Measurements from ENCODE around the gene ZC3H7B. TPM values are rescaled to one million over a fixed set of nuclear protein-coding genes. Genes with fewer than 3 reads are reported as not detected.
A peak's percentile ranks its signal among the peaks of the same experiment; 100 is the strongest.

The ZC3H7B gene
- total RNA-seq, 1 experiment from 2014 or later: 55.8 TPM

- in situ Hi-C loops (cut with HindIII; ENCODE audit: low pct_unique_long_range_greater_than_20kb, low sequenced_read_pairs): no loop called here
- no peak for DNase-seq (ENCODE audit: low read depth, low spot score)
Measured at GRCh38 chr22:41362615-41363014, 61.3 kb downstream of the ZC3H7B start.

- no peak for DNase-seq (ENCODE audit: low read depth, low spot score)
- in situ Hi-C loops (cut with HindIII; ENCODE audit: low pct_unique_long_range_greater_than_20kb, low sequenced_read_pairs): no loop called here
Measured at GRCh38 chr22:41364233-41364632, 62.9 kb downstream of the ZC3H7B start.

- in situ Hi-C loops (cut with HindIII; ENCODE audit: low pct_unique_long_range_greater_than_20kb, low sequenced_read_pairs): no loop called here
Measured at GRCh38 chr22:41364955-41365354, 63.6 kb downstream of the ZC3H7B start.

GRCh38 chr22:41365425-41365824 is 64.1 kb downstream of the ZC3H7B start:
- in situ Hi-C loops (cut with HindIII; ENCODE audit: low pct_unique_long_range_greater_than_20kb, low sequenced_read_pairs): no loop called here
- no peak for DNase-seq (ENCODE audit: low read depth, low spot score)

More at GRCh38 chr22:41364955-41365354, 63.6 kb downstream of the ZC3H7B start:
- DNase-seq (ENCODE audit: low read depth, low spot score): no peak

- in situ Hi-C loops (cut with HindIII; ENCODE audit: low pct_unique_long_range_greater_than_20kb, low sequenced_read_pairs): no loop called here
- DNase-seq (ENCODE audit: low read depth, low spot score): no peak
Measured at GRCh38 chr22:41366323-41367029, 65.2 kb downstream of the ZC3H7B start.

GRCh38 chr22:41367039-41367679 is 65.8 kb downstream of the ZC3H7B start:
- in situ Hi-C loops (cut with HindIII; ENCODE audit: low pct_unique_long_range_greater_than_20kb, low sequenced_read_pairs): no loop called here
- peak; percentile 67 for DNase-seq (ENCODE audit: low read depth, low spot score)

- DNase-seq (ENCODE audit: low read depth, low spot score): no peak
- in situ Hi-C loops (cut with HindIII; ENCODE audit: low pct_unique_long_range_greater_than_20kb, low sequenced_read_pairs): no loop called here
Measured at GRCh38 chr22:41367680-41368542, 66.6 kb downstream of the ZC3H7B start.

GRCh38 chr22:41368543-41369423 is 67.5 kb downstream of the ZC3H7B start:
- DNase-seq (ENCODE audit: low read depth, low spot score): no peak
- in situ Hi-C loops (cut with HindIII; ENCODE audit: low pct_unique_long_range_greater_than_20kb, low sequenced_read_pairs): no loop called here

GRCh38 chr22:41369424-41369745 is 68.1 kb downstream of the ZC3H7B start:
- in situ Hi-C loops (cut with HindIII; ENCODE audit: low pct_unique_long_range_greater_than_20kb, low sequenced_read_pairs): no loop called here

GRCh38 chr22:41369837-41370236 is 68.5 kb downstream of the ZC3H7B start:
- no peak for DNase-seq (ENCODE audit: low read depth, low spot score)
- in situ Hi-C loops (cut with HindIII; ENCODE audit: low pct_unique_long_range_greater_than_20kb, low sequenced_read_pairs): no loop called here

More at GRCh38 chr22:41369424-41369745, 68.1 kb downstream of the ZC3H7B start:
- DNase-seq (ENCODE audit: low read depth, low spot score): no peak

- no peak for DNase-seq (ENCODE audit: low read depth, low spot score)
- in situ Hi-C loops (cut with HindIII; ENCODE audit: low pct_unique_long_range_greater_than_20kb, low sequenced_read_pairs): no loop called here
Measured at GRCh38 chr22:41377846-41378245, 76.5 kb downstream of the ZC3H7B start.

- no peak for DNase-seq (ENCODE audit: low read depth, low spot score)
- in situ Hi-C loops (cut with HindIII; ENCODE audit: low pct_unique_long_range_greater_than_20kb, low sequenced_read_pairs): no loop called here
Measured at GRCh38 chr22:41380993-41381328, 79.6 kb downstream of the ZC3H7B start.

- in situ Hi-C loops (cut with HindIII; ENCODE audit: low pct_unique_long_range_greater_than_20kb, low sequenced_read_pairs): no loop called here
- DNase-seq (ENCODE audit: low read depth, low spot score): peak; percentile 99
Measured at GRCh38 chr22:41381329-41382097, 80.2 kb downstream of the ZC3H7B start, which contains the start of gene TEF. Gene TEF (plus strand): TSS chr22:41381942. CDS start chr22:41382045, 103 bp downstream.

- in situ Hi-C loops (cut with HindIII; ENCODE audit: low pct_unique_long_range_greater_than_20kb, low sequenced_read_pairs): no loop called here
- peak; percentile 39 for DNase-seq (ENCODE audit: low read depth, low spot score)
Measured at GRCh38 chr22:41382098-41382578, 80.8 kb downstream of the ZC3H7B start.

GRCh38 chr22:41382610-41383009 is 81.3 kb downstream of the ZC3H7B start:
- in situ Hi-C loops (cut with HindIII; ENCODE audit: low pct_unique_long_range_greater_than_20kb, low sequenced_read_pairs): no loop called here
- no peak for DNase-seq (ENCODE audit: low read depth, low spot score)

GRCh38 chr22:41383085-41383484 is 81.8 kb downstream of the ZC3H7B start:
- in situ Hi-C loops (cut with HindIII; ENCODE audit: low pct_unique_long_range_greater_than_20kb, low sequenced_read_pairs): no loop called here
- DNase-seq (ENCODE audit: low read depth, low spot score): no peak

- in situ Hi-C loops (cut with HindIII; ENCODE audit: low pct_unique_long_range_greater_than_20kb, low sequenced_read_pairs): no loop called here
- DNase-seq (ENCODE audit: low read depth, low spot score): no peak
Measured at GRCh38 chr22:41384128-41384527, 82.8 kb downstream of the ZC3H7B start.
